ENCODE results near the gene ALG10B. TPM values are rescaled to one million over a fixed set of nuclear protein-coding genes. Genes with fewer than 3 reads are reported as not detected.
"Not testable (repeated sequence)": the region's sequence is repeated elsewhere in the genome, so short reads cannot be mapped to it uniquely, and the experiment has no call there.

Gene ALG10B
- total RNA-seq, 1 donor from 2014 or later, result 11.8 TPM

- DNase-seq (ENCODE audit: low spot score), result no peak
- intact Hi-C loops (cut with micrococcal nuclease), result no loop called here
- Mint-ChIP-seq H3K9me3 (no peaks in the 10 kb centered on the region), H3K27ac (no peak overlapping the region), H3K4me3 (no peak overlapping the region), H3K4me1 (ENCODE audit: low read depth) (no peaks in the 10 kb centered on the region), H3K36me3 (ENCODE audit: low read depth) (no peaks in the 10 kb centered on the region), H3K27me3 (ENCODE audit: insufficient read depth) (no peaks in the 10 kb centered on the region)
Measured at GRCh38 chr12:38332814-38333213, 16.2 kb downstream of the ALG10B start.

- intact Hi-C loops (cut with micrococcal nuclease), result no loop called here
- Mint-ChIP-seq H3K4me3 (no peak overlapping the region), H3K9me3 (no peaks in the 10 kb centered on the region), H3K27me3 (ENCODE audit: insufficient read depth) (no peaks in the 10 kb centered on the region), H3K36me3 (ENCODE audit: low read depth) (no peaks in the 10 kb centered on the region), H3K4me1 (ENCODE audit: low read depth) (no peaks in the 10 kb centered on the region), H3K27ac (no peak overlapping the region)
- DNase-seq (ENCODE audit: low spot score), result no peak
Measured at GRCh38 chr12:38342444-38342843, 25.9 kb downstream of the ALG10B start.

- H3K27ac Mint-ChIP-seq; H3K27me3 Mint-ChIP-seq (ENCODE audit: insufficient read depth); H3K4me1 Mint-ChIP-seq (ENCODE audit: low read depth); H3K9me3 Mint-ChIP-seq; DNase-seq (ENCODE audit: low spot score); H3K36me3 Mint-ChIP-seq (ENCODE audit: low read depth); H3K4me3 Mint-ChIP-seq; intact Hi-C loops (cut with micrococcal nuclease): not testable (repeated sequence)
Measured at GRCh38 chr12:38343256-38343655, 26.7 kb downstream of the ALG10B start.

GRCh38 chr12:38343916-38344315 lies 27.3 kb downstream of the ALG10B start:
- intact Hi-C loops (cut with micrococcal nuclease), result not testable (repeated sequence)

GRCh38 chr12:38350342-38351174 lies 34.0 kb downstream of the ALG10B start:
- Mint-ChIP-seq H3K4me3 (no peak overlapping the region), H3K27me3 (ENCODE audit: insufficient read depth) (no peaks in the 10 kb centered on the region), H3K27ac (no peak overlapping the region), H3K9me3 (no peaks in the 10 kb centered on the region), H3K4me1 (ENCODE audit: low read depth) (no peaks in the 10 kb centered on the region), H3K36me3 (ENCODE audit: low read depth) (no peaks in the 10 kb centered on the region)
- DNase-seq (ENCODE audit: low spot score), result no peak
- intact Hi-C loops (cut with micrococcal nuclease), result no loop called here

More at GRCh38 chr12:38343916-38344315, 27.3 kb downstream of the ALG10B start:
- H3K27me3 Mint-ChIP-seq (ENCODE audit: insufficient read depth); H3K27ac Mint-ChIP-seq; DNase-seq (ENCODE audit: low spot score); H3K36me3 Mint-ChIP-seq (ENCODE audit: low read depth); H3K9me3 Mint-ChIP-seq; H3K4me1 Mint-ChIP-seq (ENCODE audit: low read depth); H3K4me3 Mint-ChIP-seq: not testable (repeated sequence)

GRCh38 chr12:38351175-38351508 lies 34.6 kb downstream of the ALG10B start:
- H3K4me1 Mint-ChIP-seq (ENCODE audit: low read depth); H3K27ac Mint-ChIP-seq; H3K36me3 Mint-ChIP-seq (ENCODE audit: low read depth); H3K9me3 Mint-ChIP-seq; H3K4me3 Mint-ChIP-seq; intact Hi-C loops (cut with micrococcal nuclease); H3K27me3 Mint-ChIP-seq (ENCODE audit: insufficient read depth); DNase-seq (ENCODE audit: low spot score): not testable (repeated sequence)

- DNase-seq (ENCODE audit: low spot score), result no peak
- Mint-ChIP-seq H3K4me1 (ENCODE audit: low read depth) (no peaks in the 10 kb centered on the region), H3K9me3 (no peaks in the 10 kb centered on the region), H3K4me3 (no peak overlapping the region), H3K27me3 (ENCODE audit: insufficient read depth) (no peaks in the 10 kb centered on the region), H3K36me3 (ENCODE audit: low read depth) (no peaks in the 10 kb centered on the region), H3K27ac (no peak overlapping the region)
- intact Hi-C loops (cut with micrococcal nuclease), result no loop called here
Measured at GRCh38 chr12:38367506-38367905, 50.9 kb downstream of the ALG10B start.

- Mint-ChIP-seq H3K4me3 (no peak overlapping the region), H3K27ac (no peak overlapping the region), H3K9me3 (no peaks in the 10 kb centered on the region), H3K36me3 (ENCODE audit: low read depth) (no peaks in the 10 kb centered on the region), H3K4me1 (ENCODE audit: low read depth) (no peaks in the 10 kb centered on the region), H3K27me3 (ENCODE audit: insufficient read depth) (no peaks in the 10 kb centered on the region)
- intact Hi-C loops (cut with micrococcal nuclease), result no loop called here
- no peak for DNase-seq (ENCODE audit: low spot score)
Measured at GRCh38 chr12:38370311-38370710, 53.7 kb downstream of the ALG10B start.

GRCh38 chr12:38373784-38374183 lies 57.2 kb downstream of the ALG10B start:
- no peak for DNase-seq (ENCODE audit: low spot score)
- Mint-ChIP-seq H3K9me3 (peaks cover 2% of the 10 kb centered on the region), H3K4me3 (no peak overlapping the region), H3K27ac (no peak overlapping the region), H3K36me3 (ENCODE audit: low read depth) (no peaks in the 10 kb centered on the region), H3K27me3 (ENCODE audit: insufficient read depth) (no peaks in the 10 kb centered on the region), H3K4me1 (ENCODE audit: low read depth) (no peaks in the 10 kb centered on the region)
- intact Hi-C loops (cut with micrococcal nuclease), result no loop called here

- no peak overlapping the region for H3K4me3 Mint-ChIP-seq
- H3K9me3 Mint-ChIP-seq, result peaks cover 6% of the 10 kb centered on the region
- no peaks in the 10 kb centered on the region for H3K4me1 Mint-ChIP-seq (ENCODE audit: low read depth)
- DNase-seq (ENCODE audit: low spot score), result no peak
- no peak overlapping the region for H3K27ac Mint-ChIP-seq
- H3K36me3 Mint-ChIP-seq (ENCODE audit: low read depth), result no peaks in the 10 kb centered on the region
- H3K27me3 Mint-ChIP-seq (ENCODE audit: insufficient read depth), result no peaks in the 10 kb centered on the region
- intact Hi-C loops (cut with micrococcal nuclease), result no loop called here
Measured at GRCh38 chr12:38374751-38375150, 58.2 kb downstream of the ALG10B start.

All from activated T-helper 1 cell treated with anti-CD3 and anti-CD28 coated beads, Interleukin-12 subunit alpha, Interleukin-12 subunit beta, Interleukin-2, Interleukin-4 antibody, amounts not matched to agents 30 ng/mL and 10 ng/mL and 1 ng/mL, durations not matched to agents 14 hours and 24 hours and 36 hours (primary cell).